Progenitor cell of endocrine pancreas (in vitro differentiated cells): ENCODE measurements around the gene DCUN1D4. TPM values are rescaled to one million over a fixed set of nuclear protein-coding genes. Genes with fewer than 3 reads are reported as not detected.

Source experiments
- DNase-seq: peaks from one replicate; pipeline ENCODE4 v3.0.0; 2021; ENCODE audit warnings: low spot score; ENCODE audit not compliant: unreplicated experiment
- H3K27ac Mint-ChIP-seq: 2 replicates; pipeline ENCODE4 v1.8.0; 2021; ENCODE audit warnings: mild to moderate bottlenecking, moderate library complexity, mixed read lengths
- H3K27me3 Mint-ChIP-seq: 2 replicates; pipeline ENCODE4 v1.8.0; 2021; ENCODE audit warnings: mixed read lengths
- H3K36me3 Mint-ChIP-seq: 2 replicates; pipeline ENCODE4 v1.8.0; 2022; ENCODE audit warnings: mixed read lengths; ENCODE audit not compliant: insufficient read depth
- H3K4me1 Mint-ChIP-seq: 2 replicates; pipeline ENCODE4 v1.8.0; 2021; ENCODE audit warnings: low read depth, mixed read lengths
- H3K4me3 Mint-ChIP-seq: 2 replicates; pipeline ENCODE4 v1.8.0; 2021; ENCODE audit warnings: low read depth, mild to moderate bottlenecking, moderate library complexity, mixed read lengths
- H3K9me3 Mint-ChIP-seq: 2 replicates; pipeline ENCODE4 v1.8.0; 2021; ENCODE audit warnings: low read depth, mixed read lengths
- CTCF ChIP-seq: fragments of 200-600 bp; sonication (generic); IDR thresholded peaks from one replicate; pipeline ENCODE4 v1.5.0; 2021; ENCODE audit warnings: antibody characterized with exemption, mild to moderate bottlenecking; ENCODE audit not compliant: unreplicated experiment
- total RNA-seq: library from RNA; stranded (reverse); gene quantifications from 2 replicates; pipeline ENCODE4 v1.2.1, GENCODE V29; 2021

Gene DCUN1D4
- total RNA-seq, 1 donor from 2014 or later: 69.8 TPM

GRCh38 chr4:51909236-51909703, 66.3 kb downstream of the DCUN1D4 start:
- DNase-seq: no peak
- Mint-ChIP-seq H3K27ac (peak overlapping the region; percentile 83), H3K9me3 (no peaks in the 10 kb centered on the region), H3K4me3 (no peak overlapping the region), H3K36me3 (peaks cover 33% of the 10 kb centered on the region), H3K4me1 (peaks cover 21% of the 10 kb centered on the region), H3K27me3 (no peaks in the 10 kb centered on the region)
- no peak for TF ChIP-seq CTCF

GRCh38 chr4:51918251-51918650, 75.3 kb downstream of the DCUN1D4 start:
- DNase-seq: no peak
- Mint-ChIP-seq H3K27me3 (no peaks in the 10 kb centered on the region), H3K4me1 (no peaks in the 10 kb centered on the region), H3K36me3 (peaks cover 23% of the 10 kb centered on the region), H3K4me3 (no peak overlapping the region), H3K9me3 (peaks cover 12% of the 10 kb centered on the region), H3K27ac (no peak overlapping the region)
- TF ChIP-seq CTCF: no peak

GRCh38 chr4:51923343-51923742, 80.4 kb downstream of the DCUN1D4 start:
- Mint-ChIP-seq H3K36me3 (no peaks in the 10 kb centered on the region), H3K4me1 (peaks cover 4% of the 10 kb centered on the region), H3K27ac (no peak overlapping the region), H3K27me3 (no peaks in the 10 kb centered on the region), H3K9me3 (peaks cover 12% of the 10 kb centered on the region), H3K4me3 (no peak overlapping the region)
- TF ChIP-seq CTCF: no peak
- no peak for DNase-seq

GRCh38 chr4:51925307-51925706, 82.4 kb downstream of the DCUN1D4 start:
- no peak for DNase-seq
- TF ChIP-seq CTCF: no peak
- Mint-ChIP-seq H3K9me3 (peaks cover 3% of the 10 kb centered on the region), H3K4me3 (no peak overlapping the region), H3K36me3 (no peaks in the 10 kb centered on the region), H3K27me3 (no peaks in the 10 kb centered on the region), H3K4me1 (peaks cover 4% of the 10 kb centered on the region), H3K27ac (no peak overlapping the region)

- no peak overlapping the region for H3K27ac Mint-ChIP-seq
- no peaks in the 10 kb centered on the region for H3K27me3 Mint-ChIP-seq
- H3K9me3 Mint-ChIP-seq: no peaks in the 10 kb centered on the region
- DNase-seq: no peak
- no peaks in the 10 kb centered on the region for H3K36me3 Mint-ChIP-seq
- no peak for TF ChIP-seq CTCF
- no peaks in the 10 kb centered on the region for H3K4me1 Mint-ChIP-seq
- H3K4me3 Mint-ChIP-seq: no peak overlapping the region
These were observed 87.6 kb downstream of the DCUN1D4 start for GRCh38 chr4:51930557-51930956.
